Smooth muscle cell (in vitro differentiated cells): ENCODE results near the gene NDUFS8. TPM values are rescaled to one million over a fixed set of nuclear protein-coding genes. Genes with fewer than 3 reads are reported as not detected.

Source experiments
- DNase-seq: peaks from one replicate; lab custom pipeline; 2025; ENCODE audit not compliant: unreplicated experiment; lab: John Stamatoyannopoulos, UW
- H2AFZ ChIP-seq: fragments of 200-600 bp; sonication (generic); 2 replicates; pipeline ENCODE4 v1.6.0; 2016; ENCODE audit warnings: antibody characterized with exemption, low read depth, mild to moderate bottlenecking
- H3F3A ChIP-seq: fragments of 200-600 bp; sonication (generic); 2 replicates; pipeline ENCODE4 v1.6.0; 2017; ENCODE audit warnings: antibody characterized with exemption, low read depth
- H3K27ac ChIP-seq: fragments of 200-600 bp; sonication (generic); 2 replicates; pipeline ENCODE4 v1.5.1; 2016; ENCODE audit warnings: low read depth, mild to moderate bottlenecking
- H3K27me3 ChIP-seq: fragments of 200-600 bp; sonication (generic); 2 replicates; pipeline ENCODE4 v1.6.1; 2016; ENCODE audit warnings: low read depth, mild to moderate bottlenecking
- H3K36me3 ChIP-seq: fragments of 200-600 bp; sonication (generic); 2 replicates; pipeline ENCODE4 v1.5.1; 2016; ENCODE audit warnings: low read depth
- H3K4me1 ChIP-seq: fragments of 200-600 bp; sonication (generic); 2 replicates; pipeline ENCODE4 v1.5.1; 2016; ENCODE audit warnings: low read depth
- H3K4me2 ChIP-seq: fragments of 200-600 bp; sonication (generic); 2 replicates; pipeline ENCODE4 v1.6.0; 2016; ENCODE audit warnings: mild to moderate bottlenecking
- H3K4me3 ChIP-seq: fragments of 200-600 bp; sonication (generic); 2 replicates; pipeline ENCODE4 v1.5.1; 2016; ENCODE audit warnings: mild to moderate bottlenecking
- H3K79me2 ChIP-seq: fragments of 200-600 bp; sonication (generic); 2 replicates; pipeline ENCODE4 v1.6.0; 2016; ENCODE audit warnings: low read depth, mild to moderate bottlenecking
- H3K9ac ChIP-seq: fragments of 200-600 bp; sonication (generic); 2 replicates; pipeline ENCODE4 v1.6.0; 2016; ENCODE audit warnings: low read depth
- H3K9me3 ChIP-seq: fragments of 200-600 bp; sonication (generic); replicated peaks from 2 replicates; pipeline ENCODE4 v1.5.1; 2016; ENCODE audit warnings: low read depth
- H4K20me1 ChIP-seq: fragments of 200-600 bp; sonication (generic); 2 replicates; pipeline ENCODE4 v1.6.0; 2016; ENCODE audit warnings: low read depth
- CTCF ChIP-seq: fragments of 200-600 bp; sonication (generic); IDR thresholded peaks from 2 replicates; pipeline ENCODE4 v1.5.1; 2017; ENCODE audit warnings: borderline replicate concordance, mild to moderate bottlenecking, antibody characterized with exemption; ENCODE audit not compliant: insufficient read depth, poor library complexity, severe bottlenecking
- WGBS: methylation state at CpG from one replicate; pipeline ENCODE4 v1.1.7; 2016; ENCODE audit warnings: low lambda C conversion rate; 5-methylcytosine and 5-hydroxymethylcytosine counted together
- polyA plus RNA-seq: library from polyadenylated mRNA; unstranded; fragments of >200 nt; fragmentation: Nextera tagmentation; extraction: Ambion mirVana; gene quantifications from 2 replicates; pipeline ENCODE4 v1.2.1, GENCODE V29; 2016
- total RNA-seq: library from RNA; depleted of rRNA; stranded (reverse); fragments of >200 nt; gene quantifications from 2 replicates; pipeline ENCODE4 v1.2.3, GENCODE V29; 2014

The NDUFS8 gene
- total and polyA plus RNA-seq, 2 experiments from 2014 or later: 165 to 314 TPM

GRCh38 chr11:68022531-68022930 is 8.0 kb upstream of the NDUFS8 start:
- WGBS: 94% methylated on average over 13 of the region's 13 CpGs

GRCh38 chr11:68024508-68024907 is 6.0 kb upstream of the NDUFS8 start:
- Histone ChIP-seq H3F3A (peaks cover 8% of the 10 kb centered on the region), H3K4me3 (no peak overlapping the region), H3K36me3 (peaks cover 11% of the 10 kb centered on the region), H3K27ac (no peak overlapping the region), H4K20me1 (no peaks in the 10 kb centered on the region), H3K9ac (no peak overlapping the region), H3K79me2 (no peaks in the 10 kb centered on the region), H3K27me3 (no peaks in the 10 kb centered on the region), H3K9me3 (no peaks in the 10 kb centered on the region), H2AFZ (no peak overlapping the region), H3K4me1 (peaks cover 14% of the 10 kb centered on the region), H3K4me2 (no peak overlapping the region)
- WGBS: 97% methylated on average over 5 of the region's 5 CpGs
- DNase-seq: no peak
- no peak for TF ChIP-seq CTCF

More at GRCh38 chr11:68022531-68022930, 8.0 kb upstream of the NDUFS8 start:
- no peak for TF ChIP-seq CTCF
- Histone ChIP-seq H3K9ac (no peak overlapping the region), H3K27ac (no peak overlapping the region), H4K20me1 (no peaks in the 10 kb centered on the region), H2AFZ (no peak overlapping the region), H3K9me3 (no peaks in the 10 kb centered on the region), H3K4me3 (no peak overlapping the region), H3K27me3 (no peaks in the 10 kb centered on the region), H3K36me3 (peaks cover 11% of the 10 kb centered on the region), H3F3A (no peaks in the 10 kb centered on the region), H3K4me1 (no peaks in the 10 kb centered on the region), H3K79me2 (no peaks in the 10 kb centered on the region), H3K4me2 (no peak overlapping the region)
- DNase-seq: no peak

GRCh38 chr11:68025047-68025446 is 5.4 kb upstream of the NDUFS8 start:
- H3K27me3 ChIP-seq: no peaks in the 10 kb centered on the region
- no peak overlapping the region for H3K27ac ChIP-seq
- DNase-seq: no peak
- no peak overlapping the region for H3K9ac ChIP-seq
- no peak overlapping the region for H2AFZ ChIP-seq
- WGBS: 87% methylated on average over 5 of the region's 5 CpGs
- H3K79me2 ChIP-seq: no peaks in the 10 kb centered on the region
- H4K20me1 ChIP-seq: no peaks in the 10 kb centered on the region
- H3K4me1 ChIP-seq: peaks cover 17% of the 10 kb centered on the region
- no peak overlapping the region for H3K4me2 ChIP-seq
- H3K9me3 ChIP-seq: no peaks in the 10 kb centered on the region
- peaks cover 11% of the 10 kb centered on the region for H3K36me3 ChIP-seq
- peaks cover 11% of the 10 kb centered on the region for H3F3A ChIP-seq
- H3K4me3 ChIP-seq: no peak overlapping the region
- no peak for TF ChIP-seq CTCF

GRCh38 chr11:68026391-68027105 is 3.9 kb upstream of the NDUFS8 start:
- Histone ChIP-seq H3K4me1 (peaks cover 17% of the 10 kb centered on the region), H3K79me2 (peaks cover 8% of the 10 kb centered on the region), H3K9ac (peak overlapping the region; percentile 64), H3K27ac (no peak overlapping the region), H3K9me3 (no peaks in the 10 kb centered on the region), H3K27me3 (no peaks in the 10 kb centered on the region), H3K4me3 (no peak overlapping the region), H4K20me1 (no peaks in the 10 kb centered on the region), H2AFZ (no peak overlapping the region), H3K36me3 (peaks cover 11% of the 10 kb centered on the region), H3K4me2 (no peak overlapping the region), H3F3A (peaks cover 11% of the 10 kb centered on the region)
- 94% methylated on average over 16 of the region's 18 CpGs for WGBS
- no peak for DNase-seq
- TF ChIP-seq CTCF: no peak
